HUDEP-2 (cell line): ENCODE data around the gene GALNT9.
"Not testable (repeated sequence)": the region's sequence is repeated elsewhere in the genome, so short reads cannot be mapped to it uniquely, and the experiment has no call there.

Source experiments
- DNase-seq, 76 experiments: peaks; one replicate each; lab custom pipeline; 2025; ENCODE audit not compliant: unreplicated experiment in 76 of 76; lab: John Stamatoyannopoulos, UW

The GALNT9 gene

DNA sequence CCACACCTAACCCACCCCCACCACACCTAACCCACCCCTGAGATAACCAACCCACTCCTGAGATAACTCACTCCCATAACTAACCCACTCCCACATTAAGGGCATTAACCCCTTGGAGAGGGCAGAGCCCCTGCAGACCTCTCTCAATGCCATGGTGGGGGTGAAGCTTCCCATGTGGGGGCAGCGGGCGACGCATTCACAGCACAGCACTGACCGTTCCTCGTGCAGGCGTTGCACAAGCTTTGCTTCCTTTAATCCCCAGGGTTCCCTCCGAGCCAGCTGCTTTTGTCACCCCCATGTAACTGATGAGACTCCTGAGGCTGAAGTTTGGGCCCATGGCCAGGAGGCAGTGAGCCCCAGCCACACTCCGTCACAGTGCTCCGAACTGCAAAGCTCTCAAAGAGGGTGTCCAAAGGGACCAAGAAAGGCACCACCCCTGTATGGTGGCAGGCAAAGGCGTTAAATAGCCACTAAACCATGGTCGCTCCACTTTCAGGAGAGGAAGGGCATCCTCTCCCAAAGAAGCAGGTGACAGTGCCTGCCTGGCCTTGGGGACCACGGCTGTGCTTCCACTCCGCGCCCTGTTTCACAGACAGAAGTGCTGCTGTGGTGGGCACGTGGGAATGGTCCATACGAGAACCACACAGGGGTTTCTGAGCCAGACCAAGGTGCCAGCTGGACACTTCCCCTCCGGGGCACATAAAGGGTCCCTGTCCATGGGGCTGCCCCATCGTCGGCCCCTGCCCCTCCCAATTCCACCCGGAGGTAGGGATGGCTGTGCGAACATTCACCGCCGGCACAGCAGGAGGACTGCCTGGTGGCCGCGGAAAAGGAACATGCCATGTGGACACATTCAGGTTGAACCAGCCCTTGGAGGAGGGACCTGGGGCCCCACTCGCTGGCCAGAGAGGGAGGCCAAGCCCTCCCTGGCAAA, 28.3 kb downstream of the GALNT9 start:
- no peak for DNase-seq

DNA sequence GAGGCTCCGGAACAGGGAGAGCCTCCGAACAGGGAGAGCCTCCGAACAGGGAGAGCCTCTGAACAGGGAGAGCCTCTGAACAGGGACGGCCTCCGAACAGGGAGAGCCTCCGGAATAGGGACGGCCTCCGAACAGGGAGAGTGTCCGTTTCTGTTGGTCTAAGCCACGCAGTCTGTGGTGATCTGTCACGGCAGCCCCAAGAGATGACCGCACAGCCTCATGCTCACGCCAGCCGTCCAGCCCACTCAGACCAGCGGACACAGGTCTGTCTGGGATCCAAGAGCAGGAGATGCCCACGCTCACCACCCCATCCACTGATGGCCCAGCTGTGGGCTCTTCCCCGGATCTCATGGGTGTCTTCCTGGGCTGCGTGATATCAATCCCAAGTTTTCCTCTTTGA, 33.3 kb downstream of the GALNT9 start:
- DNase-seq, result no peak

DNA sequence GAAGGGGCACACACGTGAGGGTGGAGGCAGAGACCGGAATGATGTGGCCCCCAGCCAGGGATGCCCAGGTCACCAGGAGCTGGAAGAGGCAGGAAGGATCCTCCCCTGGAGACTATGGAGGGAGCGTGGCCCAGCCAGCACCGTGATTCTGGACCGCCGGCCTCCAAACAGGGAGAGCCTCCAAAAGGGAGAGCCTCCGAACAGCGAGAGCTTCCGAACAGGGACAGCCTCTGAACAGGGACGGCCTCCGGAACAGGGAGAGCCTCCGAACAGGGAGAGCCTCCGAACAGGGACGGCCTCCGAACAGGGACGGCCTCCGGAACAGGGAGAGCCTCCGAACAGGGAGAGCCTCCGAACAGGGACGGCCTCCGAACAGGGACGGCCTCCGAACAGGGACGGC, 33.8 kb downstream of the GALNT9 start:
- DNase-seq, result not testable (repeated sequence)

DNA sequence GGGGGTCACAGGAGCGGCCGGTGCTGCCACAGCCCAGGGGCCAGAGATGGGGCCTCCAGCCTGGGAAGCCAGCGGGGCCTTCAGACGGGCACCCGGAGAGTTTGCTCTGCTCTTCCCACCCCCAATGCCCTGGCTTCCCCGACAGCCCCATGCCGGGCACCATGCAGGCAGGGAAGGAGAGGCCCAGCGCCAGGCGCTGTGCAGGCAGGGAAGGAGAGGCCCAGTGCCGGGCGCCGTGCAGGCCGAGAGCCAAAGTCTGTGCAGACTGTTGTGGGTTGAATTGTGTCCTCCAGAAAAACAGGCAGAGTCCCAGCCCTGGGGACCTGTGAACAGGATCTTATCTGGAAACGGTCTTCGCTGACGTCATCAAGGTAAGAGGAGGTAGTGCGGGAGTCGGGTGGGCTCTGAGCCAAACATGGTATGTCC, 34.3 kb downstream of the GALNT9 start:
- no peak for DNase-seq

DNA sequence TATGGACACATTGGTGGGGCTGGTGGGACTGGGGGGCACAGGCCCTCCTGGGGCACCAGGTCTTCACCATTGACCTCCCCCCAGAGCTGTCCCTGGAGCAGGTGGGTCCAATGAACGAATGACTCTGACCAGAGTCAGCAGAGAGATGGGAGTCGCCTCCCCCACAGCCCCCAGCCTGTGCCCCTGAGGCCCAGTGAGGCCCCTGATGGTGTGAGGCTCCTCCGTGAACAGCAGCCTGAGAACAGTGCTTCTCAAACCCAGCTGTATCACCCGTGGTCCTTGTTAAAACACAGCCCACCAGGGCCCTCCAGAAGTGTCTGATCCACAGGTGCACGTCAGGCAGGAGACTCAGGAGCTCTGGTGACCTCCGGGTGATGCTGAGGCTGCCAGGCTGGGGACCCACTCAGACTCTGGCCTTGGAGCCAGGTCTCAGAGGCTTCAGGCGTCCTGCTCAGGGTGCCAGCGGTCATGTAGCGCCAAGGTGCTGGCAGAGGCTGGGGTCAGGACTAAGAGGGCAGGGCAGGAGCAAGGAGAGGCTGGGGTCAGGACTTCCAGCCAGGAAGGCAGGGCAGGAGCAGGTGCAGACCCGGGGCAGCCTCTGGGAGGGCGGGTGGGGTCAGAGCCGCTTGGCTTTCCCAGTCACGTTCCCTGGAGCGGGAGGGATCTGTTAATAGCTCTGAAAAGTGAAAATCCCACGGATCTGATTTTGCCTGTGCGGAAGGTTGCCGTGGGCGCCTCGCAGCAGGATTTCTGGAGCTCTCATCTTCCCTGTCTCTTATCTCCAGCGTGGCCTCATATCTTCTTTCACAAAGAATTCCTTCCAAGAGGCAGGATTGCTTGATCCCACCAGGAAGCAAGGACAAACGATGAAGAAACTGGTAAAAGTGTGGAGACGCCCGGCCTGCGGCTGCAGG, 35.0 kb downstream of the GALNT9 start:
- DNase-seq, result no peak

DNA sequence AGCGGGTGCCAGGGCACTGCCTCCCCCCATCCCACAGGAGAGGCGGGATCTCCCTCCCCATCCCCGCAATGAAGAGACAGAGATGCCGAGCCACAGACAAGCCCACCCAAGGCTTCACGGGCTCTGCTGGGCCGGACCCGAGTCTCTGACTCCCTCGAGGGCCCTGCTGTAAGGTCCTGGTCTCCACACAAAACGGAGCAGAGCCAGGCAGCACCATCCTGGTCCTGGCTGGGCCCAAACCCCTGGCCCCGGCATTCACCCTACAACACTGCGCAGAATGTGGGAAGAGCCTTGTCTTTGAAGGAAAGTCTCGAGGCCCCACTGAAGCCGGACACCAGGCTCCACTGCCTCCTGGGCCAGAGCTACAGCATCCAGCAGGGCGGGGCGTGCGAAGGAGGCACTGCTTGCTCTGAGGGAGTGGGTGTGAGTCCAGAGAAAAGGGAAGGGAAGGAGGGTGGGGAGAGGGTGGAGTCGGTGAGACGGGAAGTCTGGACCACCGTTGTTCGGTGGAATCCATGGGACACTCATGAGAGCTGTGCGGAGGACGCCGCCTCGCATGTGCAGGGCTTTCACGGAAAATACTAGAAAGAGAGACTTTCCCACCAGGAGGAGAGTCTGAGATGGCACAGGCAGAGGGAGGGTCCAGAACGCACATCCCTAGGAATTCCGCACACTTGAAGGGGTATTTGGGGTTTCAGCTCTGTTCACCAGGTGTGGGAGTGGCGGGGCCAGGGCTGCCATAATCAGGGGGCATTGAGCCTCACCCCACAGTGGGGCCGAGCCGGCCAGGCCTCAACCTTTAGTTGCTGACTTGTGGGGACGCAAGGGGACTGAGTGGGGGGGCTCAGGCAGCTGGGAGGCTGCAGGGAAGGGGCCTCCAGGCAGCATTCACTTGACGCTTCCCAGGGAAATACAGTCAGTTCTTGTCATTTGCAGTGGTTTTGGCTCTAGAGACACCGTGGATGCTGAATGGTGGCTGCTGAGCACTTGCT, 36.8 kb downstream of the GALNT9 start:
- no peak for DNase-seq

DNA sequence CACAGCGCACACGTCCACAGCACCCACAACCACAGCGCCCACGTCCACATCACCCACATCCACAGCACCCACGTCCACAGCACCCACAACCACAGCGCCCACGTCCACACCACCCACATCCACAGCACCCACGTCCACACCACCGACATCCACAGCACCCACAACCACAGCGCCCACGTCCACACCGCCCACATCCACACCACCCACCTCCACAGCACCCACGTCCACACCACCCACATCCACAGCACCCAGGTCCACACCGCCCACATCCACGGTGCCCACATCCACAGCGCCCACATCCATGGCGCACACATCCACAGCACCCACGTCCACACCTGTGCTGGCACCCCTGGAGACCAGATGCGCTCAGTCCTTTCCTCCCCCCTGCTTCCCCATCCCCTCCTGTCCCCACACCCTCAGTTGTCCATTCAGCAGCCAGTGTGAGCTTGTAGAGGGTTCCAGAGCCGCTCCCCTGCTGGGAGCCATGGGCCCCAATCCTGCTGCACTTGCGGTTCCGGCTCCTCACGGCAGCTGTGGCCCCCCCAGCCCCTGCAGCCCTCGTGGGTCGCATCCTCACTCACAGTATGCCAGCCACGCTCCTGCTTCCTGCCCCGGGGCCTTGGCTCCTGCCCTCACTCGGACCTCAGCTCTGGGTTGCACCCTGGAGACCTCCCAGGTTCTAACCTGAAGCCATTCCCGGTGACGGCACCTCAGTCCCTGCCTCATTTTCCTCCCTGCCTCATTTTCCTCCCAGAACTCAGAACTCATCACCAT, 37.8 kb downstream of the GALNT9 start:
- DNase-seq, result no peak

DNA sequence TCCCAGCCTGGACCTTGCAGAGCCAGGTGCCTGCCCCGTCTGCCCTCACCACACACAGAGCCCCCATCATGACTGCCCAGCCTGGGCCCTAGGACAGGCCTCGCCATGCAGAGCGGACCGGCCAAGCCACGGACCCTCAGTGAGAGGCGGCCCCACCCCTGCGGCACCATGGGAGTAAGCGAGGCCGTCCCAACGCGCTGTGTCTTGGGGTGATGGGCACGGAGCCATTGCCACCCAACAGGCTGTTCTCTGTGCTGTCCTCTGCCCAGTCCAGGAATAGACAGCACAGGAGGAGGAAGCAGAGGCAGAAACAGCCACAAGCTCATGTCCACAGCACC, 39.2 kb downstream of the GALNT9 start:
- DNase-seq, result no peak

DNA sequence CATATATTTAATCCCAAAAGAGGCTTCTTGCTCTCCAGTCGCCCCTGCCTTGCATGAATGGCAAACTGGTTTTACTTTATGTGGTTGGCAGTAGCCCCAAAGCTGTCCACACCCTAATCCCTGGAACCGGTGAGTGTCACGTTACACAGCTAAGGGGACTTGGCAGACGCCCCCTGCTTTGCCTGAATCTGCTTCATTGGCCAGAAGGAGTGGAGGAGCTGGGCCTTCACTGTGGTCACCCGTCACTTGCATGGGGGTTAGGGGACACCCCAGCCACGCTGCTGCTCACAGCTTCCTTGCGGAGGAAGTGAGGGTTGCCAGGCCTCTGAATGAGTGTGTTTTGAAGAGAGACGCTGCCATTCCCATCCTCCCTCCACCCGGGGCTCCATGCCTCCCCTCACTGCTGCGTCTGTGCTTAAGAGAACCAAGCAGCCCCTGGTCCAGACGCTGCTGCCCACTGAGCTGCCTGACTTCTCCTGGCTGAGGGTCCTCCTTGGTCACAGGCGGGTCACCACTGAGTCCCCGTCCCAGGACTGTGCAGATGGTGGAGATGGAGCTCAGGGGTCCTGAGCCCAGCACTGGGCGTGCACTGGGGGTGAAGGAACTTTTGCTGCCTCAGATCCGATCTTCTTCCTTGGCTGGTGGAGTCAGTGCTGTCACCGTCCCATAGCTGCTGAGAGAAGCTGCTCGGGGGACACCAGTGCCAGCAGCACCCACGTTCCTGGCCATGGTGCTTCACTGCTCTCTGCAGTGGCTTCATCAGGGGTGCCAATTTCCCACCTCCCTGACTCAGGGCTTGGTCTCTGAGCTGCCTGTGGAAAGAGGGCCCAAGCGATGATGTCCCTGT, 39.8 kb downstream of the GALNT9 start:
- DNase-seq, result no peak

DNA sequence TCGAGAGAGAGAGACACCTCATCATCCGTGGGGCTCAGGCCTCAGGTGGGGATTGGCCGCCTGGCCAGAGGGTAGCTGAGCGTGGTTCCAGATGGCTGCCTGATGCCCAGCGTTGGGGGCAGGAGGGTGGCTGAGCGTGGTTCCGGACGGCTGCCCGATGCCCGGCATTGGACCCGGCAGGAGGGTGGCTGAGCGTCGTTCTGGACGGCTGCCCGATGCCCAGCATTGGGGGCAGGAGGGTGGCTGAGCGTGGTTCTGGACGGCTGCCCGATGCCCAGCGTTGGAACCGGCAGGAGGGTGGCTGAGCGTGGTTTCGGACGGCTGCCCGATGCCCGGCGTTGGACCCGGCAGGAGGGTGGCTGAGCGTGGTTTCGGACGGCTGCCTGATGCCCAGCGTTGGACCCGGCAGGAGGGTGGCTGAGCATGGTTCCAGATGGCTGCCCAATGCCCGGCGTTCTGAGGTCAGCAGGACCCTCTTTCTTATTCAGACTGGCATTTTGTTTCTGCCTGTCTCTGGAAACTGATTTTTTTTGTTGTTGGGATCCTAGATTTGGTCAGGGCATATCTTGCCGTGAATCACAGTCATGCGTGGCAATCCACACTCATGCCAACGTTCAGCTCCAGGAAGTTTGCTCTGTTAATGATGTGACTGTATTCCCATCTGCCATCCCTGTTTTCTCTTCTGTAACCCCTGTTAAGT, 40.7 kb downstream of the GALNT9 start:
- DNase-seq, result no peak

DNA sequence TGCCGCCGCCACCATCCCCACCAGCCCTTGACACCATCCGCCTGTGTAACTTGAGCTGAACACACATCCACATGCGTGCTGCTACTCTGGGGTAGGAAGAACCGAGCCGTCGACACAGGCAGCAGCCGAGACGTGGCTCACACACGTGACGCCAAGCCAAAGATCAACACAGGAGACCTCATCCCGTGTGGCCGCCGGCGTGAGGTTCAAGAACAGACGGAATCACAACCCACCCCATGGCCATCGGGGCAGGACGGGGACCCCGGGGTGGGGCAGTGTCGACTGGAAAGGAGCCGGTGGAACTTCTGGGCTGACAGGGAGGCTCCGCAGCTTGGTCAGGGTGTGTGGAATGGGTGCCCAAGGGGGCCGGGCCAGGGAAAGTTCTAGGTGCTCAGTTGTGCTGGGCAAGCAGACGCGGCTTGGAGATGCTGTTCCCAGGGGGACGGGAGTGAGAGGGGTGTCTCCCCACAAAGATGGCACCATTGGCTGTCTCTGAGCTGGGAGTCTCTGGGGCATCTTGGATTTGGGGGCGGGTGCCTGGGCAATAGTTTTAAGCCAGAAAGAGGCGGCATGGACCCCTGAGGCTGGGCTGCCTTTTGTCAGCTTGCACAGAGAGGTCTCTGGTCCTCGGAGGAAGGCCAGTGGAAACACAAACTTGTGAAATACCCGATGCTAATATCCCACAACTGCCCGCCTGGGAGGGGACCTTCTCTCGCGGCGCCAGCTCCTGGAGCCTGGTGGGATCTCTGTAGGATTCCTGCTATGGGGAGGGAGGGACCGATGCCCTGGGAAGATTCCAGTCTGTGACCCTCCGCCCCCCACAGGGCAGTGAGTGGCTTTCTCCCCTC, 41.8 kb downstream of the GALNT9 start:
- DNase-seq, result no peak

DNA sequence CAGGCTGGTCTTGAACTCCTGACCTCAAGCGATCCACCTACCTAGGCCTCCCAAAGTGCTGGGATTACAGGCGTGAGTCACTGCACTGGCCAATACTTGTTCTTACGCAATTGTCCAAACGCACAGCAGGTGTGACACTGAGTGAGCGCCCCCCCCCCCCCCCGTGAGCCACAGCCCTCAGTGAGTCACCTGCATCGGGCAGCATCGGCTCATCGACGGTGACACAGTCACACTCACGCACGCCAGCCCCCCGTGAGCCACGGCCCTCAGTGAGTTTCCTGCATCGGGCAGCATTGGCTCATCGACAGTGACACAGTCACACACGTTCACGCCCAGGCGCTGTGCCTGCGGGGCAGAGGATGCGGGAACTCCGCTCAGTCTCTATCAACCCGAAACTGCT, 42.5 kb downstream of the GALNT9 start:
- no peak for DNase-seq

DNA sequence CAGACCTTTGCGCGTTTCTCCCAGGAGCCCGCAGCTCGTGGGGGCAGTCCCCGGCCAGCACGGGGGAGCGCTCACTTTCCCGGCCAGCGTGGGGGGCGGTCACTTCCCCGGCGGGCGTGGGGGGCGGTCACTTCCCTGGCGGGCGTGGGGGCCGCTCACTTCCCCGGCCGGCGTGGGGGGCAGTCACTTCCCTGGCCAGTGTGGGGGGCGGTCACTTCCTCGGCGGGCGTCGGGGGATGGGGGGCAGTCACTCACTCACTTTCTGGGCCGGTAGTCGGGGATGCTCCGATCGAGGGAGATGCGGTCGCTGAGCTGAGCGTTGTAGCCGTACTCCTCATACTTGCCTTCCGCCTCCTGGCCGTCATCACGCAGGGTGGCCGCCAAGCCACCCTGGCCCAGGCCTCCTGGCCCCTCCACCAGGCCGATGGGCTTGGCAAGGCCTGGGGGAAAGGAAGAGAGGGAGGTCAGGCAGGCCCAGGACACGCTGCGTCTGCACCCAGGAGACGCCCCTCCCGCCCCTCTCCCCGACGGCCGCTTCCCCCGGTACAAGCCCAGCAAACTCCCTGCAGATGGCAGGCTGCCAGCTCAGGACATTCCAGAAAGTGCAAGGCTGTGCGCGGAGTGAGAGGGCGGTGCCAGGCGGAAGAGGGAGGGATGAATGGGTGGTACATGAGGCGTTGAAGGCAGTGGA, 43.3 kb downstream of the GALNT9 start:
- DNase-seq, result no peak

DNA sequence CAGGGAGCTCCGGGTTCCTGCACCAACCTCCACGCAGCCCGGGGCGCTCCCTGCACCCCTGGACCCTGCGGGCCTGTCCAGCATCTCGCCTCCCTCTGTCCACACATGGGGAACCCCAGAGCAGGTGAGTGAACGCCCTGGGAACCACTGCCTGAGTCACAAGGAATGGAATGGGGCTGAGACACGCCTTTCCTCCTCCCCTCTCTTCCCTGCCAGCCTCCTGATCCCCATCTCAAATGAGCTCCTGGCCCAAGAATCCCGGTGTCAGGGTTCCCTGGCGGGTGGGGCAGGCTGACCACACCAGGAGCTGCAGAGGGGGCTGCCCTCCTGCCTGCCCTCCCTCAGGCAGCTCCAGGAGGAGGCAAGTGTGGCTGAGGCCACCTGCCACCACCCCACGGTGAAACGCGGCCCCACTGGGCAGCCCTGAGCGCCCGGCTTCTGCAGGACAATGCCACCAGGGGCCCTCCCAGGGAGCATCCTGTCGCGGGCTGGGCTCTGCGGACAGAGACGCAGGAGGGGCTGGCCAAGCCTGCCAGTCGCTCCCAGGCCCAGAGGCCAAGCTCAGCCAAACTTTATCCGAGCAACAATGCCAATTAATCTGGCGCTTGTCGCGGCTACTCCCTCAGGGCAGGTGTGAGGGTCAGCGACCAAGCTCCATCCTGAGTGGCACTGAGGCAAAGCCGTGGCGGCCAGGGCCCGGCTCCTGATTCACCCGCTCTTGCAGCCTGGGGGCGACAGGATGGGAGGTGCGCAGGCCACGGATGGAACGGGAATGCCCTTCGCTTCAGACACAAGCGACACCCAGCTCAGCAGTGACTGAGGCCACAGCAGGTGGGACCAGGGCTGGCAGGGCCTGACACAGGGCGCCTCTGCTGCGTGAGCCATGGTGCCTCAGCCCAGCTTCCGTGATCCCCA, 44.3 kb downstream of the GALNT9 start:
- no peak for DNase-seq

DNA sequence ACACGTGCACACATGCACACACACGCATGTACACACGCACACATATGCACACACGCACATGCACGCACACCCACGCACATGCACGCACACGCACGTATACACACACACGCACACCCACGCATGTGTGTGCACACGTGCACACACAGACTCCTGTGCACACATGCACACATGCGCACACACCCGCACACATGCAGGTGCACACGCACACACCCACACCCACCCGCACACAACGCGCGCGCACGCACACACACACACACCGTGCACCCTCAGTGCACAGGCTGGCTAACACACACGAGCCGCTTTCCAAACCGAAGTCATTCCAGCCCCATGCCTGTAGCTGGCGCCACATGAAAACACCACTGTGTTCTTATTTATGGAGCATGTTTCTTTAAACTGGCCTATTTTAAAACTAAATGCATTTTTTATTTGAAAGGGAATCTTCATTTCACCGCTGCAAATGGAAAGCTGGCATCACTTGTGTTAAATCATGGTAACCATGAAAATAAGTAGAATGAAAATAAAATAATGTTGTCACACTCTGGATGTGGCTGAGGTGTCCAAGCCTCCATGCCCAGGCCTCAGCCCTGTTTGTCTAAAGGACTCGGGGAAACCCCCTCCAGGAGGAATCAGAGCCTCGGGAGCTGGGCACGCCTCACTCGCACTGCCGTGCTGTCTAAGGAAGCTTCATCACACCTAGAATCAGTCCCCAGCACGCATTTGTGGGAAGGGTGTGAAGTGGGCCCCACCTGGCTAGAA, 45.1 kb downstream of the GALNT9 start:
- DNase-seq, result no peak
